Body of pancreas (tissue), 4 donors: ENCODE data around the gene C2CD5. TPM values are rescaled to one million over a fixed set of nuclear protein-coding genes. Genes with fewer than 3 reads are reported as not detected.
"Not testable (repeated sequence)": the region's sequence is repeated elsewhere in the genome, so short reads cannot be mapped to it uniquely, and the experiment has no call there.

ENCODE experiments used
- ATAC-seq: fragments of 150-250 bp; one replicate; pipeline ENCODE4 v1.9.1; 2016
- DNase-seq, 4 donors: peaks; one replicate each; pipeline ENCODE4 v3.0.0-alpha.2; 2019
- H3K27ac ChIP-seq, 4 donors: fragments of 200-600 bp; sonication (generic); 1 replicate in 3 of 4; 2 replicates in 1 of 4; pipeline versions ENCODE4 v1.5.1 to v1.6.1; 2016 to 2019; ENCODE audit warnings: mild to moderate bottlenecking in 1 of 4, mixed read lengths in 1 of 4, moderate library complexity in 1 of 4
- H3K27me3 ChIP-seq, 2 donors: fragments of 200-600 bp; sonication (generic); one replicate each; pipeline ENCODE4 v1.6.0; 2016; ENCODE audit warnings: mild to moderate bottlenecking in 1 of 2
- H3K36me3 ChIP-seq, 2 donors: fragments of 200-600 bp; sonication (generic); replicated peaks in 1 of 2; 2 replicates each; pipeline ENCODE4 v1.5.1; 2016; ENCODE audit warnings: low read depth in 2 of 2; ENCODE audit not compliant: insufficient read depth in 1 of 2
- H3K4me1 ChIP-seq: fragments of 200-600 bp; sonication (generic); one replicate; pipeline ENCODE4 v1.6.0; 2016
- H3K4me3 ChIP-seq, 2 donors: fragments of 200-600 bp; sonication (generic); 1 replicate in 1 of 2; 2 replicates in 1 of 2; pipeline ENCODE4 v1.5.1; 2016 to 2019
- H3K9me3 ChIP-seq, 3 donors: fragments of 200-600 bp; sonication (generic); 1 replicate in 2 of 3; 2 replicates in 1 of 3; pipeline ENCODE4 v1.5.1; 2016
- CTCF ChIP-seq, 7 experiments: fragments of 450-650 bp in 4 of 7; fragments of 200-600 bp in 3 of 7; sonication (generic) in 3 of 7; IDR thresholded peaks; one replicate each; pipeline ENCODE4 v1.5.1; 2016 to 2019; ENCODE audit warnings: antibody characterized with exemption in 7 of 7
- POLR2A ChIP-seq, 3 donors: fragments of 450-650 bp; IDR thresholded peaks; one replicate each; pipeline ENCODE4 v1.6.1; 2016; ENCODE audit warnings: antibody characterized with exemption in 3 of 3, mild to moderate bottlenecking in 2 of 3
- WGBS, 2 donors: methylation state at CpG; one replicate each; pipeline ENCODE4 v1.1.5; 2017; 5-methylcytosine and 5-hydroxymethylcytosine counted together
- intact Hi-C: fragments of 100-400 bp; cut with DNase I; formaldehyde crosslinking; loops from one replicate; pipeline ENCODE4 v1.15.1; 2023
- total RNA-seq, 2 donors: library from RNA; depleted of rRNA; stranded (reverse); fragments of >200 nt; gene quantifications; one replicate each; pipeline ENCODE4 v1.1.0, GENCODE V29; 2016

Gene C2CD5
- total RNA-seq, 2 donors from 2014 or later, result 12.2 to 32.9 TPM

DNA sequence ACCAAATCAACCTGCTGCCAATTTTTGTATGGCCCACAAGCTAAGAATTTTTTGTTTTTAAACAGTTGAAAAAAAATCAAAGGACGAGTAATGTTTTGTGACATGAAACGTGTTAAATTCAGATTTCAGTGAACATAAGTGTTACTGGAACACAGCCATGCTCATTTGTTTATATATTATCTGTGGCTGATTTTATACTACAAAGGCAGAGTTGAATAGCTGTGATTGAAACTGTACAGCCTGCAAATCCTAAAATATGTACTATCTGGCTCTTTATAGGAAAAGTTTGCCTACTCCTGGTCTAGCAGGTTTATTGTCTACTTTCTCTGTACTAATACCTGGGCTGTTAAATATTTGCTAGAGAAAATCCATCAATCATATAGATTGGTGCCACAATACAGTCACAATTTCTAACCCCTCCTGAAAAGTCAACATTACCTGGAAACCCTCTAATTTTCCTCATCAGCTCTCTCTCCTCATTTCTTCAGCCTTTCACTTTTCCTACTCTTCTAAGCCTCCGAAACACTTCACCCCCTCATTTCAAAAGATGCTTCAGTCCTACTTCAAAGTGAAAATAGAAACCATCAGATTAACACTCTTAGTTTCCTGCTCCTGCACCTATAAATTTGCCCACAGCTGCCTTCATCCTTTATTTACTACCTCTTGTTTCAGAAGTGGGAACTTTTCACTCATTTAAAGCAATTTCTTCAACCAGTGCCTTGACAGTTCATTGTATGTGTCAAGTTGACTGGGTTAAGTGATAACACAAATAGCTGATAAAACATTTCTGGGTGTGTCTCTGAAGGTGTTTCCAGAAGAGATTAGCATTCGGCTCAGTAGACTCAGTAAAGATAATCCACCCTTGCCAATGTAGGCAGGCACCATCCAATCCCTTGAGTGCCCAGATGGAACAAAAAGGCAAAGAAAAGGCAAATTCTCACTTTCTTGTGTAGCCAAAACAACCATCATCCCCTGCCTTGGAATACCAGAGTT, 18.0 kb upstream of the C2CD5 start:
- TF ChIP-seq POLR2A (IDR thresholded peaks at IDR 0.05) (no peak), CTCF (IDR thresholded peaks at IDR 0.05) (no peak)
- intact Hi-C loops, result no loop called here
- DNase-seq (no peak), ATAC-seq (peak; percentile 63)
- Histone ChIP-seq H3K4me3 (no peak overlapping the region), H3K4me1 (peaks cover 8% of the 10 kb centered on the region), H3K9me3 (peaks cover 0 to 4% (median 0%) of the 10 kb centered on the region in 3 donors), H3K27ac (peak overlapping the region in 2 of 4 donors; percentile 16 to 54), H3K27me3 (no peaks in the 10 kb centered on the region), H3K36me3 (no peaks in the 10 kb centered on the region)
- WGBS, 2 donors, result 15 to 20% methylated on average over 4 of the region's 4 CpGs

DNA sequence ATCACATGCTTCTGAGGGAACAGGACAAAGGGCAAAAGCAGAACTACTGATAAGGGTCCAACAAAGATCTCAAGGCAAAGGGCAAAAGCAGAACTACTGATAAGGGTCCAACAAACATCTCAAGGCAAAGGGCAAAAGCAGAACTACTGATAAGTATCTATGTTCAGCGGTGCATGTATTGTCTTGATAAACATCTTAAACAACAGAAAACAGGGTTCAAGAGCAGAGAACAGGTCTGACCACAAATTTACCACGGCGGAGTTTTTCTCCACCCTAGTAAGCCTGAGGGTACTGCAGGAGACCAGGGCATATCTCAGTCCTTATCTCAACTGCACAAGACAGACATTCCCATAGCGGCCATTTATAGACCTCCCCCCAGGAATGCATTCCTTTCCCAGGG, 10.4 kb upstream of the C2CD5 start:
- WGBS, 2 donors, result 78 to 92% methylated on average over 4 of the region's 4 CpGs

DNA sequence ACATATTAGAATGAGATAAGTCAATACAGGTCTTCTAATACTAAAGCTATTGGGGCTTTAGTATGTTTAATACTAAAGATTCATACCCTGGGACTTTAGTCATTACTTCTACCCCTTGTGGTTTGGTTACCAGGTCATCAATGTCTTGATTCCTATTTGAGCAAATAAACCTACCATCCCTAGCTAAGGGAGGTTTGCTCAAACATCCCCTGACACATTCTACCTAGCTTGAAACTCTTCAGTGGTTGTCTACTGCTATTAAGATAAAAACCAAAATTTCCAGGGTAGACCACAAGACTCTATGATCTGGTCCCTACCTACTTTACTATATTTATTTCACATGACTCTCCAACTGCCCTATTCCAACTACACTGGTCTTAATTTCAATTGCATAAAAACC, 7.3 kb upstream of the C2CD5 start:
- Histone ChIP-seq H3K4me3 (no peak overlapping the region), H3K27ac (no peak overlapping the region), H3K36me3 (no peaks in the 10 kb centered on the region), H3K9me3 (no peaks in the 10 kb centered on the region), H3K27me3 (no peaks in the 10 kb centered on the region), H3K4me1 (no peaks in the 10 kb centered on the region)
- intact Hi-C loops, result no loop called here
- no peak for DNase-seq
- no peak for ATAC-seq
- TF ChIP-seq POLR2A (IDR thresholded peaks at IDR 0.05) (no peak), CTCF (IDR thresholded peaks at IDR 0.05) (no peak)

More for the DNA sequence above, 10.4 kb upstream of the C2CD5 start:
- H3K27ac ChIP-seq, DNase-seq, intact Hi-C loops, H3K4me3 ChIP-seq, ATAC-seq, H3K9me3 ChIP-seq, H3K4me1 ChIP-seq, H3K27me3 ChIP-seq, H3K36me3 ChIP-seq: not testable (repeated sequence)

DNA sequence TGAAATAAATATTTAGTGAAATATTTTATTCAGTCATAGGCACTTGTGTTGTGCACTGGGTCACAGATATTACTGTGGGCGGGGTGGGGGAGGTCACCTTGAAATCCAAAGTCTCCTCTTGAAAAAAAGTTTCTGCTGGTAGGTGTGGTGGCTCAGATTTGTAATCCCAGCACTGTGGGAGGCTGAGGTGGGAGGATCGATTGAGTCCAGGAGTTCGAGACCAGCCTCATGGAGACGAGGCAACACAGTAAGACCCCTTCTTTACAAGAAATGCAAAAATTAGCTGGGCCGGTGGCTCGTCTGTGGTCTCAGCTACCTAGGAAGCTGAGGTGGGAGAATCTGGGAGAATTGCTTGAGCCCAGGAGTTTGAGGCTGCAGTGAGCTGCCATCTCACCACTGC, 913 bp upstream of the C2CD5 start:
- TF ChIP-seq POLR2A (IDR thresholded peaks at IDR 0.05), result no peak
- no peak for TF ChIP-seq CTCF (IDR thresholded peaks at IDR 0.05)
- Histone ChIP-seq H3K27me3 (no peaks in the 10 kb centered on the region), H3K4me3 (no peak overlapping the region), H3K9me3 (no peaks in the 10 kb centered on the region), H3K27ac (peak overlapping the region in 1 of 4 donors; percentile 94), H3K4me1 (peaks cover 21% of the 10 kb centered on the region), H3K36me3 (no peaks in the 10 kb centered on the region)
- no peak for ATAC-seq
- intact Hi-C loops, result loop anchor here (10.0 kb wide), 1 partner anchor 80 kb away; the partner anchor contains the start of gene ETNK1
- no peak for DNase-seq
- 94 to 95% methylated on average over 6 of the region's 6 CpGs for WGBS, 2 donors

GRCh38 chr12:22543246-22544037, 900 bp downstream of the C2CD5 start:
- peaks cover 21% of the 10 kb centered on the region for H3K4me1 ChIP-seq
- H3K4me3 ChIP-seq, result peak overlapping the region; percentile 42 to 48
- peak; percentile 60 to 78 (median 70) for DNase-seq
- H3K27ac ChIP-seq, result peak overlapping the region; percentile 93 to 95 (median 94)
- H3K27me3 ChIP-seq, result no peaks in the 10 kb centered on the region
- H3K36me3 ChIP-seq, result no peaks in the 10 kb centered on the region
- TF ChIP-seq POLR2A (IDR thresholded peaks at IDR 0.05) (no peak), CTCF (IDR thresholded peaks at IDR 0.05) (no peak)
- WGBS, 2 donors, result 4 to 16% methylated on average over 9 to 26 of the region's 28 CpGs
- H3K9me3 ChIP-seq, result no peaks in the 10 kb centered on the region
- intact Hi-C loops, result loop anchor here (10.0 kb wide), 1 partner anchor 81 kb away; the partner anchor contains the start of gene ETNK1
- peak; percentile 43 for ATAC-seq
